GM18519 (cell line): ENCODE results near the gene TDP2.

Experiments
- ATAC-seq: cut with Tn5 transposase; IDR thresholded peaks from one replicate; pipeline ENCODE4 v1.9.1; 2021; ENCODE audit warnings: mild to moderate bottlenecking, moderate library complexity; ENCODE audit not compliant: unreplicated experiment, low FRiP score

Gene TDP2, protein sequence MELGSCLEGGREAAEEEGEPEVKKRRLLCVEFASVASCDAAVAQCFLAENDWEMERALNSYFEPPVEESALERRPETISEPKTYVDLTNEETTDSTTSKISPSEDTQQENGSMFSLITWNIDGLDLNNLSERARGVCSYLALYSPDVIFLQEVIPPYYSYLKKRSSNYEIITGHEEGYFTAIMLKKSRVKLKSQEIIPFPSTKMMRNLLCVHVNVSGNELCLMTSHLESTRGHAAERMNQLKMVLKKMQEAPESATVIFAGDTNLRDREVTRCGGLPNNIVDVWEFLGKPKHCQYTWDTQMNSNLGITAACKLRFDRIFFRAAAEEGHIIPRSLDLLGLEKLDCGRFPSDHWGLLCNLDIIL

DNA sequence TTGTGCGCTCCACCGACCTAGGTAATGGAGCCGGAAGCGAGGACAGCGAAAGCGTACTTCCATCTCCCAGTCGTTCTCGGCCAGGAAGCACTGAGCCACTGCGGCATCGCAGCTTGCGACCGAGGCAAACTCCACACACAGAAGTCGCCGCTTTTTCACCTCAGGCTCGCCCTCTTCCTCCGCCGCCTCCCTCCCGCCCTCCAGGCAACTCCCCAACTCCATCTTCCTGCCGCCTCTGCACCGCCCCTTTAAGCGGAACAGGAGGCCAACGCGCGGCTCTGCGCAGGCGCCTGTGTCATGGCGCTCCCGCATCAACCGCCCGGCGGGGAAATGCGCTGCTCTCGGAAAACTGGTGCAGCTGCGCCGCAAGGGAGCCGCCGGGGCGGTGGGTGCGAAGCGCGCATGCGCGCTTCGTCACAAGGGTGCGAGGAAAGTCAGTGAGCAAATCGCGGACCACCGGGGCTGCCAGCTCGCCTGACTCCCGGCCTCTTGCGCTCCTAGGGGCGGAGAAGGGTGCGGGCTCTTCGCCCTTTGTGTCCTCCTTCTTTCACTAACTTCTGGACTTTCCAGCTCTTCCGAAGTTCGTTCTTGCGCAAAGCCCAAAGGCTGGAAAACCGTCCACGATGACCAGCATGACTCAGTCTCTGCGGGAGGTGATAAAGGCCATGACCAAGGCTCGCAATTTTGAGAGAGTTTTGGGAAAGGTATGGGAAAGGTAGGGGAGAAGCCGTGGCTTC lies at the start of gene TDP2, which contains the start of gene ACOT13:
Gene TDP2, minus strand, starts transcription at position 259 of the 737 bp plus-strand sequence. Its CDS starts 37 bp downstream, at position 222.
Gene ACOT13, plus strand, starts transcription at position 437 of the 737 bp plus-strand sequence. Its CDS starts 187 bp downstream, at position 624.
- peak; percentile 93 for ATAC-seq

DNA sequence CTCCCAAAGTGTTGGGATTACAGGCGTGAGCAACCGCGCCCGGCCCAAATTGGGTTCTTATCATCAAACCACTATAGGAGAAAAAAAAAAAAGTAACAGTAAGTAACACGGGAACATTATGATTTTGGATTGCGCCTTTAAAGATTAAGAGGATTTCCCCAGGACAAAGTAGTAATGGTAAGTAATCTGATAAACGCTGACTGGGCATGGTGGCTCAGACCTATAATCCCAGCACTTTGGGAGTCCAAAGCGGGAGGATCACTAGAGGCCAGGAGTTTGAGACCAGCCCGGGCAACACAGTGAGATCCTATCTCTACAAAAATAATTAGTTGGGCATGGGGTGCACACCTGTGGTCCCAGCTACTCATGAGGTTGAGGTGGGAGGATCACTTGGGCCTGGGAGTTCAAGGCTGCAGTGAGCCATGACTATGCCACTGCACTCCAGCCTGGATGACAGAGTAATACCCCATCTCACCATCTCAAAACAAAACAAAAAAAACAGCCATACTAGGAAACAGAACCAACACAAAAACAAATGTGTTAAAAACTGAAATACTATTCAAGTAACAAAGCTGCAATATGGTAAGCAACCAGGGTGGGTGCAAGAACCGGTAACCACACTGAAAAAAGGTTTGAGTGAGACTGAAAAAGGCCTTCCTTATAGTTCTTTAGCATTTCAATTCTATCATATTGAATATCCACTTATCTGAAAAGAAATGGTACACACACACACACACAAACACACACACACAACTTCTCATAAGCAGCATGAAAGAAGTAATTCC lies 44.0 kb upstream of the TDP2 start:
- ATAC-seq, result no peak

DNA sequence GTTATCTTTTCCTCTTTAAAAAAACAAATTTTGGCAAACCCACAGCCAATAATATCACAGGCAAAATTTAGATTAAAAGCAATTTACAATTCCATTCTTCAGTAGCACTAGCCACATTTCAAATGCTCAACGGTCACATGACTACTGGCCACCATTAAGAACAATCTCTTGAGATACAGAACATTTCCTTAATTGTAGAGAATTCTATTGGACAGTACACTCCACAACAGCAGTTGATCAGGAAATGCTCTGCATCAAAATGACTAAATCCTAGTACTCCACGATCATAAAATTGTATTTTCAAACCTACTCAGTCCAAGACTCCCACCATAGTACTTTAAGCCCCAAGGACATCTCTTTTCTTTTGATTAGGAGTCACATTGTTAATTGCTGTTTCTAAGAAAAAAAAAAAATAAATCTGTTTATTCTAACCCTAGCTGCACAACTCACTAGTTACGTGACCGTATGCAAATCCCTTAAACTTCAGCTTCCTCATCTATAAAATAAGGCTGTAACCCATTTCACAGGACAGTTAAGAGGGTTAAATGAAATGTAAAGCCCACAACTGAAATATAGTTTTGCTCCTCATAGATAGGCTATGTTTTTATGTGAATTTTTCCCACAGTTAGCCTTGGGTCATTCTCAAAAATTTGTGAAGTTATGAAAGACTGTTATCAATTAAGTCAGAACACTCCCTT lies 42.5 kb upstream of the TDP2 start:
- ATAC-seq, result no peak

DNA sequence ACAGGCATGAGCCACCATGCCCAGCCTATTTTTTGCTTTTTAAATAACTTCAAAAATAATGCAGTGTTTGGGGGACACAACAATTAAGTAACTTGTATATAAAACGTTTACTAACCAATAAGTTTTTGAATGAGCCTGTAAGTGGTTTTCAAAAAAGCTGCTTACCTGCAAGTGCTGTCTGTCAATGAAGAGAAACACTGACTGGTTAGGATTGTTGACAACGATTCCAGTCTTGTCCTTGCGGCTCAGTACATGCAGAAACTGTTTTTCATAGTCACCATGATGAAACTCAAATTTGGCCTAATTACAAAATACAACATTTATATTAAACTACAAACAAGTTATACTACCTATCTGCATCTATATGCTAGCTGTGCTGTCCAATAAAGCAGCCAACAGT lies 41.9 kb upstream of the TDP2 start:
- no peak for ATAC-seq

DNA sequence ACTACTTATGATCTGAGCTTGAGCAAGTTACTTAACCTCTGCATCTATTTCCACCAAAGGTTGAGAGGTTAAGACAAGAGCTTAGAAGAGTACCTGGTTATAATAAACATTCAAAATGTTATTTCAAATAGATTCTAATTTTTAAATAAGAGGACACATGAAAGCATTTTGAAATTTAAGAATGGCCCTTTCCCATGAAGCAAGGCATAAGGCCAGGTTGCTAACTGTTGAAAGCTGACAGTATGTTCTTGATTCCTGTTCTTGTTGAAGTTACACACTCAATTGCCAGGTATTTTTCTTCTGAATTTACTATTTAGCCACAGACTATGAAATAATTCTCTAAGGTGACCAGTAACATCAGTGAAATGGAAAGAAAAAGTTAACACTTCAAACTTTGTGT lies 37.8 kb upstream of the TDP2 start:
- no peak for ATAC-seq

DNA sequence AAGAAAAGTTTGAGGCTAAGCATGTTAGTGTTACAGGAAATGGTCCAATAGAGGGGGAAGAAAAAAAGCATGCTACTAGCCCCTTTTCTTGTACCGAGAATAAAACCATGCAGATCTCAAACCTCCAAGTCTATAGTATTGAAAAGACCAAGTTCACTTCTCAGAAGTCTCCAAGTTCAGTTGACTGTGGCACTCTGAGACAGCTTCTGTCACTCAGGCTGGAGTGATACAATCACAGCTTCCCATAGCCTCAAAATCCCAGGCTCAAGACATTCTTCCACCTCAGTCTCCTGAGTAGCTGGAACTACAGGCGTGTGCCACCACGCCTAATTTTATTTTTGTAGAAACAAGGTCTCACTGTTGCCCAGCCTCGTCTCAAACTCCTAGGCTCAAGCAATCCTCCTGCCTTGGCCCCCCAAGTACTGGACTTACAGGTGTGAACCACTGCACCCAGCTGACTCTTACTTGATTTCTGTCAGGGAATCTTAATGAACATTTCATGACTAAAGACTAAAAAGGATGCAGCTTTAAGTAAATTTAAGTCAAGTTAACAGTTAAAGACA lies 36.1 kb upstream of the TDP2 start:
- ATAC-seq, result no peak

DNA sequence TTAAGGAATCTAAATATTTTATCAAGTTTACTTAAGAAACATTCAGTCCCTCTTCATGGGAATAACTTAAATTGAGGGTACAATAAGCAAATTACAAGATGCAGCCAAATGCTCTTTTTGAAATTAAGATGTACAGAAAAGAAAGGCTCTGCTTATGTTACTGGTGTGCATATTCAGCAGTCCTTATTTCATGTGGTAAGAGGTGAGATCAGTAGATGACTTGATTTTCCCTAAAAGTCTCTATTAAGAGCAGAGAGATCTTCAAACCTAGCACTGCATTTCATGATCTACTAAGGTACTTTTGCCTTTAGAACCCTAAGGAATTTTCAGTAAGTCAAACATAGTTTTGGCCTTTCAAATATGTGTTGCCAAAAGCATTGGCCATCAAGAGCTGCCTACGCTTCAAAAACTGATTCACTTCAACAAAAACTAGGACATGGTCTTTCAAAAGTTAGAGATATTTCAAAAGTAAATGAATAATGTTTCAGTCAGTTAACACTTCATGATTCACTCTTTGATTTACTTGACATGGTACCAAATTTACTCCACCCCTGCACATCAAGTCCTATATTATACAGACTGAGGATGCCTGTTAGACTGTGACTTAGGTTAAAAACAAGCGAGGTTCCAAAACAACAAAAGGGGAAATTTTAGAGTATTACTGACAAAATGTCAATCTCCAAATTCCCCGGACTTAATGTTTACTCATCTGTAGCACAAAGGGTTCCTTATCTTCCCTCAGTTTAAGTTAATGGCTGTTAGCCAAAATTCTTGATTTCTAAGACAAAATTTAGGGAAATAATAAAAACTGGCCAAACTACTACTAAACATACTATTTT lies 33.0 kb upstream of the TDP2 start:
- ATAC-seq, result no peak

DNA sequence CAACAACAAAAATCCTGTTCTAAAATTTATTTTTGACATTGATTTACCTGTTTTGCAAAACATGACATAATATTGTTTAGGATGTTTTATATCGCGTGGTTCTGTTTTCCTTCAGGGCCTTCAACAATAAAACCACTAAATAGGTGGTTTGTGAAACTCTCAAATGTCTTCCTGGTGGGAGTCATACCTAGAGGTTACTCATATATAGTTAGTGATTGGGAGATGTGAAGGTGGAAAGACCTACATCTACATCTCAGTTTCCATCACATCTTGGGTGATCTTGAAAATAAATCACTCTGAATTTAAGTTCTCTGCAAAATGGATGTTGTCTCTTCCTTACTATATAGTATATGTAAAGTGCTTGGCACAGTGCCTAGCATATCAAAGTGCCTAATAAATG lies 29.4 kb upstream of the TDP2 start:
- ATAC-seq, result no peak

DNA sequence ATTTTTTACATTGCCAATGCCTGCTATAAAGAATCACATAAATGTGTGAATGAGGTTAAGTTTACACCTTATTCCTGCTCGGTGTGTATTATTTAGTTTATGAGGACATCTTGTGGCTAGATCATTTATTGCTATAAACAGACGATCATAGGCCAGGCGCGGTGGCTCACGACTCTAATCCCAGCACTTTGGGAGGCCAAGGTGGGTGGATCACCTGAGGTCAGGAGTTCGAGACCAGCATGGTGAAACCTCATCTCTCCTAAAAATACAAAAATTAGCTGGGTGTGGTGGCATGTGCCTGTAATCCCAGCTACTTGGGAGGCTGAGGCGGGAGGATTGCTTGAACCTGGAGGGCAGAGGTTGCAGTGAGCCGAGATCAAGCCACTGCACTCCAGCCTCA lies 28.9 kb upstream of the TDP2 start:
- peak; percentile 50 for ATAC-seq

DNA sequence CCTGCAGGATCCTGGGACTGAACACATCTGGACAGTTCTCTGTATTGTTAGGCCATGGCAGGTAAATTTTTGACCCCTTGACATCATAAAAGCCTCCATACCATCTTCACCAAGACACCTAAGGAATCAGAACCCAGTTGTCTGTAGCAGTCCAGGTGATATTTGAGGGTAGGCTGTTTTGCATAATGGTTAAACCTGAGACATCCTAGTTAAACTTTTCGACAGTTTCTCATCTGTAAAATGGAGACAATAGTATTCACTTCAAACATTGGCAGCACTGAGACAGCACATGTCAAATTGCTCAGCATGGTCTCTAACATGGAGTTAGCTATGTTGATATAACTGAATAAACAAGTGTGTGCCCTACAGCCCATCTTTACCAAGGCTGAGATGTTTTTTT lies 27.5 kb upstream of the TDP2 start:
- ATAC-seq, result no peak

DNA sequence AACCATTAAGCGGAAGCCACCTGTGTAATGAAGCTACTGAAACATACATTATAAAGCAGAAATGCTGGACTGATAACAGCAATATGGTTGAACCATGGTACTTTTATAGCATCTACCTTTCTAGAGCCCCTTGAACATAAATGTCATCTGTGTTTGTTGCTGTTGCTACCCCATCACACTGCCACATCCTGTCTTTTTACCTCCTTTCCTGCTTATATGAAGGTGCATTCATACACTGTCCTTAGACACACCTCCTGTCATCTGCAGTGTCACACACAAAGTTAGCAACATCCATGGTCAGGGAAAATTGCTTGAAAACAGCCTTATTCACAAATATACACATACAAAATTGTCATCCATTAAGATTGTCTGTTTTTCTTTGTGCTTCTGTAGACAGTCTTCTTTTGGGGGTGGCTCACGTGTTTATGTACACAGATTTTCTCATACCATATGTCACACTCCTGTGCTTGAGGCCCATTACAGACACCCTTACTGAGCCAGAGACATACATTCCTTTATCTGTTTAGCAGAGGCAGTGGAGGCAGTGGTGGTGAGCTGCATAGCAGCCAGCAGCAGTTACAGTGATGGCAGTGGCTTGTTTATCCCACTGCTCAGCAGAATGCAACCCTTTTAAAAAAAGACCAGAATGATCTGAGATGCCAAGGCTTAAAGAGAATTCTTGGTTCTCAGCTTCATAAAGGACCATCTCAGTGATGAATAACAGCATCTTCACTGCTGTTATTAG lies 26.3 kb upstream of the TDP2 start:
- ATAC-seq, result no peak

DNA sequence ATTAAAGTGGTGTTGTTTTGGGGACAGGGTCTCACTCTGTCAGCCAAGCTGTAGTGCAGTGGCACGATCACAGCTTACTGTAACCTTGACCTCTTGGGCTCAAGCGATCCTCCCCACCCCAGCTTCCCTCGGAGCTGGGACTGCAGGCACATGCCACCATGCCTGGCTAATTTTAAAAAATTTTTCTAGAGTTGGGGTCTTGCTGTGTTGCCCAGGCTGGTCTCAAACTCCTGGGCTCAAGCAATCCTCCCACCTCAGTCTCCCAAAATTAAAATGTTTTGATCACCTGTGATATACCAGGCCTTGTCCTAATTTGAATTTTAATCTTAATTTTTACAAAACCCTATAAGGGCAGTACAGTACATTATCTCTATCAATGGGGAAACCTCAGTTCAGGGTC lies 25.7 kb upstream of the TDP2 start:
- ATAC-seq, result no peak

DNA sequence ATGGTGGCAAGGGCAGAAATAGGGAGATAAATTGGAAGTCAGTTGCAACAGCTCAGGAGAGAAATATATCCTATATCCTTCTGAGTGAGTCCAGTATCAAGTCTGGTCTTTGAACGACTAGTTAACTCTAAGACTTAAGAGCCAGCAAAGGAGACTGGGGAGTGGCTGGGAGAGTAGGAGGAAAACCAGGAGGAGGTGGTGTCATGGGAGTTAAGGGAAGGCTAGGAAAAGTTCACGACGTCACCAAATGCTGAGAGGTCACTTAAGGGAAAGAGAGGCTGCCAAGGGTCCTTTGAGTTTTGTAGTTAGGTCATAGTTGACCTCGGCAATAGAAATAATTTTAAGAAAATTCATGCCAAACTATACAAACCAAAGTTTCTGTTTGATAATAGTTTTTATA lies 25.3 kb upstream of the TDP2 start:
- ATAC-seq, result no peak

DNA sequence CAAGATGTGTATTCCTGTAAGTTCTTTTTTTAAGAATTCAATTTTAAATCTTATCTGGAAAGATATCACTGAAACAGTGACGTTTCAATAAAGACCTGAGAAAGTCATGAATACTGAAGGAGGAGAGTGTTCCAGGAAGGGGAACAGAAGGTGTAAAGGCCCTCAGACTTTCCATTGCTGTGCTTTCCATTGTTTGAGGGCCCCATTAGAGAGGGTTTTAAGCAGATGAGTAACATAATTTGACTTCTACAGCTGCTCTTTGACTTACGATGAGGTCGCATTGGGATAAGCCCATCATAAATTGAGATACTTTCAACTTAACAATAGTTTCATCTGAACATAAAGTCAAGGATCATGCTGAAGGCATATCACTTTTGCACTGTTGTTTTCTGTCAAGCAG lies 24.9 kb upstream of the TDP2 start:
- no peak for ATAC-seq

DNA sequence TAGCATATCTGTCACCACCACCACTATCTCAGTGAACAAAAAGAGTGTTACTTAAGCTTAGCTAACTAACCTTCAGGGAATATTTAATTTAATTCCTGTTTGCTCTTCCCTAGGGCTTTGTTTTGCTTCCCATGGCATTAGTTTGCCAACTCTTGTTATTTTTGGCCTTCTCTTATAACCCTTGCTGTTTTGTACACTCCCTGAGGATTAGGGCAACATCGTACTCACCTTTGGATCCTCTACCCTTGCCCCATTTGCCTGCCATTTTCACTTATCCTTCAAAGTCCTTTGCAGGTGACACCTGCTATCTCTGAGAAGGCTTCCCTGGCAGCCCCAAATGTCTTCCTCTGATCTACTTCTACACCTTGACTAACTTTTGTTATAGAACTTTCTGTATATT lies 23.9 kb upstream of the TDP2 start:
- ATAC-seq, result no peak

DNA sequence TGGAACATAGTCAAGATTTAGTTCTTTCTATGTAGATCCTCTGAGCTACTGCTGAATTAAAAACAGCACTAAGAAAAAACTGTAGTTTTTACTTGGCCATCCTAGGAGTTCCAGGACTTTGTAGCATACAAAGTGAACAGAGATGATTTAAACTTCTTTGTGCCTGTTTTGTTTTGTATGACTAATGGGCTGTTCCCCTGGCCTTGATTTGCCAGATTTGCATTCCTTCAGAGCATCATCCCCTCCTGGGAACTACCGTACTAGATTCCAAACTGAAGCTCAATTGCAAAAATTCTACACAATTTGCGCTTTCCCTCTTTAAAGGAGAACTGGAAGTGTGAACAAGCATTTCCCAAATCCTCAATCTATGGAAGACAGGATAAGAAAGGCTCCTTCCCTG lies 23.3 kb upstream of the TDP2 start:
- ATAC-seq, result no peak

DNA sequence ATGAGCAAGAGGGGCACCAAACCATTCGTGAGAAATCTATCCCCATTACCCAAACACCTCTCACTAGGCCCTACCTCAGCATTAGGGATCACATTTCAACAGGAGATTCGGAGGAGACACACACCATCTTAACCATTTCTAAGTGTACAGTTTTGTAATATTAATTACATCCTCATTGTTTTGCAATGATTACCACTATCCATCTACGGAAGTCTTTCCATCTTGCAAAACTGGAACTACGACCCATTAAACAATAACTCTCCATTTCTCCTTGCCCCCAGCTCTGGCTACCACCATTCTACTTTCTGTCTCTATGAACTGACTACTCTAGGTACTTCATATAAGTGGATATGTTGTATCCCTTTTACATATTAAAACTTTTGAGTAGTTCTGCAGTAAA lies 20.2 kb upstream of the TDP2 start:
- ATAC-seq, result no peak

DNA sequence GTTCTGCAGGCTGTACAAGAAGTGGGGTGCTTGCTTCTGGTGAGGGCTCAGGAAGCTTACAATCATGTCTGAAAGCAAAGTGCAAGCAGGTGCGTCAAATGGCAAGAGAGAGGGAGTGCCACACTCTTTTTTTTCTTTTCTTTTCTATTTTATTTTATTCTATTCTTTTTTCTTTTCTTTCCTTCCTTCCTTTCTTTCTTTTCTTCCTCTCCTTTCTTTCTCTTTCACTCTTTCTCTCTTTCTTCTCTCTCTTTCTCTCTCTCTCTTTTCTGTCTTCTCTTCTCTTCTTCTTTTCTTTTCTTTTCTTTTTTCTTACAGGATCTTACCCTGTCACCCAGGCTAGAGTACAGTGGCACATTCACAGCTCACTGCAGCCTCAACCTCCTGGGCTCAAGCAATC lies 19.7 kb upstream of the TDP2 start:
- no peak for ATAC-seq
